ENCODE data around the gene CBY1.

CBY1 gene

GRCh38 chr22:38649841-38650522, 6.5 kb upstream of the CBY1 start:
- DNase-seq (ENCODE audit: low spot score): no peak

- DNase-seq (ENCODE audit: low spot score): no peak
Observed at GRCh38 chr22:38652859-38653258, 3.6 kb upstream of the CBY1 start.

GRCh38 chr22:38653741-38654140, 2.7 kb upstream of the CBY1 start:
- DNase-seq (ENCODE audit: low spot score): no peak

GRCh38 chr22:38655519-38656255, 751 bp upstream of the CBY1 start:
- DNase-seq (ENCODE audit: low spot score): peak; percentile 41

GRCh38 chr22:38657045-38657909, 839 bp downstream of the CBY1 start:
- peak; percentile 31 for DNase-seq (ENCODE audit: low spot score)

GRCh38 chr22:38674888-38675287, 18.4 kb downstream of the CBY1 start:
- no peak for DNase-seq (ENCODE audit: low spot score)

- no peak for DNase-seq (ENCODE audit: low spot score)
Observed at GRCh38 chr22:38675833-38676232, 19.4 kb downstream of the CBY1 start.

GRCh38 chr22:38681582-38682335, 25.3 kb downstream of the CBY1 start, which contains the start of gene TOMM22:
TSS of gene TOMM22 (plus strand) at chr22:38681957. CDS start at chr22:38681979, 22 bp downstream.
- peak; percentile 85 for DNase-seq (ENCODE audit: low spot score)

GRCh38 chr22:38684895-38685294, 28.5 kb downstream of the CBY1 start:
- no peak for DNase-seq (ENCODE audit: low spot score)

- DNase-seq (ENCODE audit: low spot score): no peak
Observed at GRCh38 chr22:38685761-38686160, 29.3 kb downstream of the CBY1 start.

- no peak for DNase-seq (ENCODE audit: low spot score)
Observed at GRCh38 chr22:38689651-38690050, 33.2 kb downstream of the CBY1 start.

GRCh38 chr22:38694049-38694448, 37.6 kb downstream of the CBY1 start:
- DNase-seq (ENCODE audit: low spot score): no peak

GRCh38 chr22:38694940-38695339, 38.5 kb downstream of the CBY1 start:
- no peak for DNase-seq (ENCODE audit: low spot score)

- no peak for DNase-seq (ENCODE audit: low spot score)
Observed at GRCh38 chr22:38696606-38697424, 40.4 kb downstream of the CBY1 start.

GRCh38 chr22:38697425-38698089, 41.1 kb downstream of the CBY1 start:
- no peak for DNase-seq (ENCODE audit: low spot score)

- no peak for DNase-seq (ENCODE audit: low spot score)
Observed at GRCh38 chr22:38698407-38699094, 42.1 kb downstream of the CBY1 start.

GRCh38 chr22:38699143-38699542, 42.7 kb downstream of the CBY1 start:
- no peak for DNase-seq (ENCODE audit: low spot score)

- DNase-seq (ENCODE audit: low spot score): no peak
Observed at GRCh38 chr22:38699784-38700183, 43.3 kb downstream of the CBY1 start.

GRCh38 chr22:38700270-38700788, 43.9 kb downstream of the CBY1 start:
- DNase-seq (ENCODE audit: low spot score): peak; percentile 17
